ENCODE measurements around the gene PTH1R. TPM values are rescaled to one million over a fixed set of nuclear protein-coding genes. Genes with fewer than 3 reads are reported as not detected.

The PTH1R gene
- total RNA-seq, 4 donors from 2014 or later = 1.1 to 4.2 (median 3.0) TPM

- Histone ChIP-seq H3K36me3 (no peaks in the 10 kb centered on the region), H3K9me3 (no peaks in the 10 kb centered on the region), H3K4me1 (peaks cover 43% of the 10 kb centered on the region), H3K27ac (no peak overlapping the region), H3K4me3 (no peak overlapping the region), H3K27me3 (no peaks in the 10 kb centered on the region)
- TF ChIP-seq POLR2A (IDR thresholded peaks at IDR 0.05) (no peak), CTCF (IDR thresholded peaks at IDR 0.05) (no peak), POLR2AphosphoS5 (IDR thresholded peaks at IDR 0.05) (no peak), EP300 (IDR thresholded peaks at IDR 0.05) (no peak)
- 46% methylated on average over 11 of the region's 12 CpGs for WGBS
- peak in 1 of 2 donors; percentile 82 for DNase-seq (ENCODE audit: low spot score in 2 of 2)
These were observed 12.5 kb upstream of the PTH1R start for GRCh38 chr3:46865031-46865507.

- H3K9me3 ChIP-seq = no peaks in the 10 kb centered on the region
- DNase-seq (ENCODE audit: low spot score in 2 of 2) = no peak
- 88% methylated on average over 1 of the region's 2 CpGs for WGBS
- H3K36me3 ChIP-seq = no peaks in the 10 kb centered on the region
- H3K4me3 ChIP-seq = no peak overlapping the region
- H3K27ac ChIP-seq = no peak overlapping the region
- H3K4me1 ChIP-seq = peaks cover 43% of the 10 kb centered on the region
- no peak for TF ChIP-seq CTCF (IDR thresholded peaks at IDR 0.05)
- no peak for TF ChIP-seq POLR2AphosphoS5 (IDR thresholded peaks at IDR 0.05)
- TF ChIP-seq POLR2A (IDR thresholded peaks at IDR 0.05) = no peak
- TF ChIP-seq EP300 (IDR thresholded peaks at IDR 0.05) = no peak
- H3K27me3 ChIP-seq = no peaks in the 10 kb centered on the region
These were observed 12.0 kb upstream of the PTH1R start for GRCh38 chr3:46865546-46865945.

- WGBS = 86% methylated on average over 7 of the region's 11 CpGs
- Histone ChIP-seq H3K9me3 (no peaks in the 10 kb centered on the region), H3K4me3 (no peak overlapping the region), H3K4me1 (peaks cover 43% of the 10 kb centered on the region), H3K36me3 (no peaks in the 10 kb centered on the region), H3K27ac (peak overlapping the region; percentile 45), H3K27me3 (no peaks in the 10 kb centered on the region)
- TF ChIP-seq POLR2A (IDR thresholded peaks at IDR 0.05) (no peak), EP300 (IDR thresholded peaks at IDR 0.05) (no peak), POLR2AphosphoS5 (IDR thresholded peaks at IDR 0.05) (no peak), CTCF (IDR thresholded peaks at IDR 0.05) (no peak)
- no peak for DNase-seq (ENCODE audit: low spot score in 2 of 2)
These were observed 11.4 kb upstream of the PTH1R start for GRCh38 chr3:46866032-46866595.

GRCh38 chr3:46866720-46867549, 10.6 kb upstream of the PTH1R start:
- TF ChIP-seq POLR2A (IDR thresholded peaks at IDR 0.05) (no peak), CTCF (IDR thresholded peaks at IDR 0.05) (peak; percentile 62 to 88)
- WGBS = 45% methylated on average over 12 of the region's 15 CpGs
- no peak overlapping the region for H3K4me3 ChIP-seq
- H3K27me3 ChIP-seq = no peaks in the 10 kb centered on the region
- H3K9me3 ChIP-seq = no peaks in the 10 kb centered on the region
- peak overlapping the region; percentile 32 for H3K27ac ChIP-seq
- H3K4me1 ChIP-seq = peaks cover 49% of the 10 kb centered on the region
- DNase-seq (ENCODE audit: low spot score in 2 of 2) = peak; percentile 91
- H3K36me3 ChIP-seq = no peaks in the 10 kb centered on the region

GRCh38 chr3:46867550-46867898, 10.0 kb upstream of the PTH1R start:
- H3K9me3 ChIP-seq = no peaks in the 10 kb centered on the region
- no peak overlapping the region for H3K4me3 ChIP-seq
- peak overlapping the region; percentile 32 for H3K27ac ChIP-seq
- H3K36me3 ChIP-seq = no peaks in the 10 kb centered on the region
- H3K4me1 ChIP-seq = peaks cover 50% of the 10 kb centered on the region
- WGBS = 100% methylated on average over 1 of the region's 15 CpGs
- H3K27me3 ChIP-seq = no peaks in the 10 kb centered on the region
- TF ChIP-seq EP300 (IDR thresholded peaks at IDR 0.05) (no peak), POLR2AphosphoS5 (IDR thresholded peaks at IDR 0.05) (peak in 2 of 3 donors; percentile 23 to 40), POLR2A (IDR thresholded peaks at IDR 0.05) (no peak), CTCF (IDR thresholded peaks at IDR 0.05) (no peak)
- peak; percentile 88 to 91 for DNase-seq (ENCODE audit: low spot score in 2 of 2)

All from suprapubic skin (tissue), 4 donors.